OCI-LY7 (cell line): Measurements from ENCODE around the gene KAZN. TPM values are rescaled to one million over a fixed set of nuclear protein-coding genes. Genes with fewer than 3 reads are reported as not detected.
A peak's percentile ranks its signal among the peaks of the same experiment; 100 is the strongest.

Experiments used
- BruUV-seq: library from RNA; stranded (reverse); fragments of 400-500 nt; replicated peaks from 2 replicates; lab custom pipeline; 2021; lab: Mats Ljungman, UMichigan
- CTCF ChIA-PET: fragments of 300-600 bp; sonication (Branson Sonifier 250); formaldehyde crosslinking; loops from one replicate; lab custom pipeline; 2022; ENCODE audit warnings: antibody characterized with exemption; ENCODE audit not compliant: unreplicated experiment; lab: Charles Lee
- POLR2A ChIA-PET: fragments of 300-600 bp; sonication (Branson Sonifier 250); formaldehyde crosslinking; loops from one replicate; lab custom pipeline; 2022; ENCODE audit warnings: antibody characterized with exemption; lab: Charles Lee
- DNase-seq: peaks from one replicate; pipeline ENCODE4 v3.0.0-alpha.2; 2015; ENCODE audit warnings: low spot score
- H2AFZ ChIP-seq: fragments of 200-600 bp; sonication (generic), shearing (Covaris generic); 2 replicates; pipeline ENCODE4 v1.6.1; 2014; ENCODE audit warnings: mild to moderate bottlenecking, antibody characterized with exemption, low read length, moderate library complexity
- H3K27ac ChIP-seq: fragments of 200-600 bp; sonication (generic); 2 replicates; pipeline ENCODE4 v1.5.1; 2014; ENCODE audit warnings: mixed run types, low read depth, mild to moderate bottlenecking, moderate library complexity, low read length, inconsistent platforms; ENCODE audit not compliant: poor library complexity, severe bottlenecking
- H3K36me3 ChIP-seq: fragments of 200-600 bp; sonication (generic); 2 replicates; pipeline ENCODE4 v1.6.1; 2014; ENCODE audit warnings: mild to moderate bottlenecking, antibody characterized with exemption, low read length, moderate library complexity, mixed read lengths; ENCODE audit not compliant: insufficient read depth
- H3K4me1 ChIP-seq: fragments of 200-600 bp; sonication (generic); 2 replicates; pipeline ENCODE4 v1.5.1; 2014; ENCODE audit warnings: mild to moderate bottlenecking, low read length; ENCODE audit not compliant: insufficient read depth, poor library complexity, severe bottlenecking
- H3K4me2 ChIP-seq: fragments of 200-600 bp; sonication (generic); 2 replicates; pipeline ENCODE4 v1.6.1; 2014; ENCODE audit warnings: mild to moderate bottlenecking, low read length
- H3K4me3 ChIP-seq: fragments of 200-600 bp; sonication (generic); 2 replicates; pipeline ENCODE4 v1.5.1; 2014; ENCODE audit warnings: mild to moderate bottlenecking, low read depth, low read length; ENCODE audit not compliant: poor library complexity, severe bottlenecking
- H3K79me2 ChIP-seq: fragments of 200-600 bp; sonication (generic); 2 replicates; pipeline ENCODE4 v1.6.1; 2016; ENCODE audit warnings: low read depth, mild to moderate bottlenecking, low read length, moderate library complexity, mixed read lengths; ENCODE audit not compliant: insufficient read depth
- H3K9me2 ChIP-seq: fragments of 200-600 bp; sonication (generic); 2 replicates; pipeline ENCODE4 v1.6.1; 2016; ENCODE audit warnings: mild to moderate bottlenecking, low read length, mixed read lengths; ENCODE audit not compliant: insufficient read depth
- H3K9me3 ChIP-seq: fragments of 200-600 bp; sonication (generic); 2 replicates; pipeline ENCODE4 v1.6.1; 2014; ENCODE audit warnings: mild to moderate bottlenecking, mixed run types, low read length, mixed read lengths
- H4K20me1 ChIP-seq: fragments of 200-600 bp; sonication (generic); 2 replicates; pipeline ENCODE4 v1.6.1; 2014; ENCODE audit warnings: mild to moderate bottlenecking, antibody characterized with exemption, low read length, moderate library complexity, mixed read lengths; ENCODE audit not compliant: insufficient read depth
- EZH2phosphoT487 ChIP-seq: fragments of 200-600 bp; sonication (generic); IDR thresholded peaks from 2 replicates; pipeline ENCODE4 v1.6.1; 2018; ENCODE audit warnings: low read depth, borderline replicate concordance, mild to moderate bottlenecking, mixed run types, antibody characterized with exemption, low read length, moderate library complexity, mixed read lengths
- intact Hi-C: fragments of 100-400 bp; cut with micrococcal nuclease; formaldehyde crosslinking; loops from one replicate; pipeline ENCODE4 v1.10.0; 2022; ENCODE audit not compliant: unreplicated experiment
- total RNA-seq, 2 experiments: library from RNA; depleted of rRNA in 1 of 2; stranded (reverse); fragments of >200 nt in 1 of 2; shearing (Covaris generic) in 1 of 2; gene quantifications; 2 replicates each; pipeline ENCODE4 v1.2.3, GENCODE V29; 2014 to 2022
- TF ChIP-seq, protein P1 (sequence below): fragments of 200-600 bp; sonication (generic); conservative IDR thresholded peaks from 2 replicates; pipeline ENCODE4 v1.5.1; 2014; ENCODE audit warnings: mild to moderate bottlenecking, antibody characterized with exemption, low read length, moderate library complexity, mixed read lengths

The KAZN gene
- total RNA-seq, 2 experiments from 2014 or later: 0.40 to 2.4 TPM

- CTCF ChIA-PET: no interaction called here
- Histone ChIP-seq H3K9me2 (no peaks in the 10 kb centered on the region), H2AFZ (no peak overlapping the region), H4K20me1 (no peaks in the 10 kb centered on the region), H3K27ac (no peak overlapping the region), H3K4me3 (no peak overlapping the region), H3K79me2 (no peaks in the 10 kb centered on the region), H3K9me3 (0 out of 2 replicates have a peak, but pooled peaks cover 4% of the 10 kb centered on the region), H3K4me2 (no peak overlapping the region), H3K4me1 (peaks cover 6% of the 10 kb centered on the region), H3K36me3 (no peaks in the 10 kb centered on the region)
- TF ChIP-seq, protein P1, sequence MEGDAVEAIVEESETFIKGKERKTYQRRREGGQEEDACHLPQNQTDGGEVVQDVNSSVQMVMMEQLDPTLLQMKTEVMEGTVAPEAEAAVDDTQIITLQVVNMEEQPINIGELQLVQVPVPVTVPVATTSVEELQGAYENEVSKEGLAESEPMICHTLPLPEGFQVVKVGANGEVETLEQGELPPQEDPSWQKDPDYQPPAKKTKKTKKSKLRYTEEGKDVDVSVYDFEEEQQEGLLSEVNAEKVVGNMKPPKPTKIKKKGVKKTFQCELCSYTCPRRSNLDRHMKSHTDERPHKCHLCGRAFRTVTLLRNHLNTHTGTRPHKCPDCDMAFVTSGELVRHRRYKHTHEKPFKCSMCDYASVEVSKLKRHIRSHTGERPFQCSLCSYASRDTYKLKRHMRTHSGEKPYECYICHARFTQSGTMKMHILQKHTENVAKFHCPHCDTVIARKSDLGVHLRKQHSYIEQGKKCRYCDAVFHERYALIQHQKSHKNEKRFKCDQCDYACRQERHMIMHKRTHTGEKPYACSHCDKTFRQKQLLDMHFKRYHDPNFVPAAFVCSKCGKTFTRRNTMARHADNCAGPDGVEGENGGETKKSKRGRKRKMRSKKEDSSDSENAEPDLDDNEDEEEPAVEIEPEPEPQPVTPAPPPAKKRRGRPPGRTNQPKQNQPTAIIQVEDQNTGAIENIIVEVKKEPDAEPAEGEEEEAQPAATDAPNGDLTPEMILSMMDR: no peak
- TF ChIP-seq EZH2phosphoT487: no peak
- DNase-seq: no peak
- intact Hi-C loops: no loop called here
- BruUV-seq: no TSS peak
- POLR2A ChIA-PET: no interaction called here
Measured at GRCh38 chr1:14826731-14827326, 228.3 kb downstream of the KAZN start.

DNA sequence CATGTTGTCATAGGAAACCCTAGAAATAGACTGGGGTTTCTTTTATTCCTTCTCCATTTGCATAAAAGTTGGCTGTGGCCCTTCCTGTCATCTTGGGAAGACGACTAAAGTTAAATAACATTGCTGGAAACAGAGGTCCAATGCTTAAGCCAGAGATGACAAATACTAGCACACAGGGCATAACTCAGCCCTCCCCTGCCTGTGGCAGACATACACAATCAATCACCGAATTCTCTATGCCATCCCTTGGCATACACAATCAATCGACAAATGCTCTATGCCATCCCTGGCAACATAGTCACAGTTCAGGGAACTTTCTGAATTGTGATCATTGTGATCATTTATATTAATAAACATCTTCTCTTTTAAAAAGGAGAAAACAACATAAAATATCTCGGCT, 229.4 kb downstream of the KAZN start:
- no peak for DNase-seq
- no TSS peak for BruUV-seq
- Histone ChIP-seq H3K9me2 (no peaks in the 10 kb centered on the region), H3K4me3 (no peak overlapping the region), H3K4me1 (peaks cover 6% of the 10 kb centered on the region), H3K36me3 (no peaks in the 10 kb centered on the region), H3K27ac (no peak overlapping the region), H4K20me1 (no peaks in the 10 kb centered on the region), H2AFZ (no peak overlapping the region), H3K4me2 (no peak overlapping the region), H3K9me3 (0 out of 2 replicates have a peak, but pooled peaks cover 4% of the 10 kb centered on the region), H3K79me2 (no peaks in the 10 kb centered on the region)
- ChIA-PET CTCF (no interaction called here), POLR2A (no interaction called here)
- TF ChIP-seq, protein P1: no peak
- TF ChIP-seq EZH2phosphoT487: no peak
- intact Hi-C loops: no loop called here

DNA sequence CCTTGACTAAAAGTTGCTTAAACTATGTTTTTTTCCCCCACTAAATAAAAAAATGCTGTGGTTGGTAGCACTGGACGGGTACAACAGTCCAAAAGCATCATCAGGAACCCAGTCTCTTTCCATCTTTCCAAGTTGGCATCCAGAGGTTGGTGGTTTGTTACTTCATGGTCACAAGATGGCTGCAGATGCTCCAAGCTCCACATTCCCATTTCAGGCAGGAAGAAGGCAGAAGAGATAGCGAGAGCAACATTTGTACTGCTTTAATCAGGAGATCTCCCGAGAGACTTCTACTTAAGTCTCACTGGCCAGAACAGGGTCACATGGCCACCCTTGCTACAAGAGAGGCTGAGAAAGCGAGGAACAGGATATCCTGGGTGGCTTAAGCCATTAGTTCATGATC, 230.2 kb downstream of the KAZN start:
- Histone ChIP-seq H3K4me2 (no peak overlapping the region; the same call in 1 of the 2 replicates), H2AFZ (no peak overlapping the region), H3K9me2 (no peaks in the 10 kb centered on the region), H4K20me1 (no peaks in the 10 kb centered on the region), H3K4me1 (peaks cover 6% of the 10 kb centered on the region), H3K4me3 (no peak overlapping the region), H3K9me3 (0 out of 2 replicates have a peak, but pooled peaks cover 4% of the 10 kb centered on the region), H3K27ac (no peak overlapping the region), H3K36me3 (no peaks in the 10 kb centered on the region), H3K79me2 (no peaks in the 10 kb centered on the region)
- no TSS peak for BruUV-seq
- peak; percentile 39 for DNase-seq
- CTCF ChIA-PET: no interaction called here
- POLR2A ChIA-PET: interaction anchor here (0.6 kb wide), 2 partner anchors 364 to 399 kb away, joined by 3 to 4 read pairs; no protein-coding TSS in a partner anchor
- TF ChIP-seq EZH2phosphoT487: no peak
- TF ChIP-seq, protein P1: no peak
- intact Hi-C loops: no loop called here
